Measurements from ENCODE around the gene ISG15.

Gene ISG15

GRCh38 chr1:1013105-1013921 is at the start of gene ISG15:
ISG15 (plus strand) TSS chr1:1013497; CDS start chr1:1013574, 77 bp downstream.
- DNase-seq = peak; percentile 75

GRCh38 chr1:963746-964525 is 49.4 kb upstream of the ISG15 start:
- DNase-seq = no peak

- no peak for DNase-seq
Measured at GRCh38 chr1:964691-965525, 48.4 kb upstream of the ISG15 start.

GRCh38 chr1:965526-966134 is 47.7 kb upstream of the ISG15 start:
- DNase-seq = no peak

- no peak for DNase-seq
Measured at GRCh38 chr1:966135-966703, 47.1 kb upstream of the ISG15 start, which contains the start of gene PLEKHN1. PLEKHN1 (plus strand) TSS chr1:966482; CDS start chr1:966532, 50 bp downstream.

GRCh38 chr1:966704-967300 is 46.5 kb upstream of the ISG15 start:
- DNase-seq = no peak

GRCh38 chr1:967466-968343 is 45.6 kb upstream of the ISG15 start:
- DNase-seq = no peak

GRCh38 chr1:969260-969855 is 43.9 kb upstream of the ISG15 start:
- DNase-seq = no peak

GRCh38 chr1:970242-970972 is 42.9 kb upstream of the ISG15 start:
- no peak for DNase-seq

- DNase-seq = no peak
Measured at GRCh38 chr1:970973-971730, 42.1 kb upstream of the ISG15 start.

GRCh38 chr1:971751-972506 is 41.4 kb upstream of the ISG15 start:
- no peak for DNase-seq

- DNase-seq = no peak
Measured at GRCh38 chr1:972726-973458, 40.4 kb upstream of the ISG15 start.

GRCh38 chr1:973459-974292 is 39.6 kb upstream of the ISG15 start:
- no peak for DNase-seq

- no peak for DNase-seq
Measured at GRCh38 chr1:974293-974640, 39.0 kb upstream of the ISG15 start.

- DNase-seq = no peak
Measured at GRCh38 chr1:974687-975328, 38.5 kb upstream of the ISG15 start.

GRCh38 chr1:975365-975764 is 37.9 kb upstream of the ISG15 start:
- no peak for DNase-seq

Measured in NCI-H2227 treated with DMSO at 0.1 percent for 48 hours (cell line).